ENCODE data around the gene SDF2.
A peak's percentile ranks its signal among the peaks of the same experiment; 100 is the strongest.

The SDF2 gene

GRCh38 chr17:28661635-28662526 is at the start of gene SDF2, which contains the start of gene SUPT6H:
TSS of gene SDF2 (minus strand) at chr17:28661906. CDS start at chr17:28661876, 30 bp downstream.
TSS of gene SUPT6H (plus strand) at chr17:28662205. CDS start at chr17:28673402, 11,197 bp downstream.
- peak; percentile 88 to 96 (median 94) for DNase-seq

- DNase-seq = peak; percentile 88 to 96 (median 96)
Observed at GRCh38 chr17:28710861-28711722, 49.4 kb upstream of the SDF2 start.

GRCh38 chr17:28707339-28707720 is 45.6 kb upstream of the SDF2 start:
- no peak for DNase-seq

GRCh38 chr17:28706471-28707338 is 45.0 kb upstream of the SDF2 start:
- DNase-seq = no peak

GRCh38 chr17:28705728-28706334 is 44.1 kb upstream of the SDF2 start:
- DNase-seq = no peak

GRCh38 chr17:28705074-28705659 is 43.5 kb upstream of the SDF2 start:
- no peak for DNase-seq

- DNase-seq = no peak
Observed at GRCh38 chr17:28704219-28704858, 42.6 kb upstream of the SDF2 start.

- DNase-seq = no peak
Observed at GRCh38 chr17:28703552-28704218, 42.0 kb upstream of the SDF2 start.

- DNase-seq = no peak
Observed at GRCh38 chr17:28702752-28703150, 41.0 kb upstream of the SDF2 start.

GRCh38 chr17:28702026-28702751 is 40.5 kb upstream of the SDF2 start:
- DNase-seq = no peak

- DNase-seq = no peak
Observed at GRCh38 chr17:28700830-28701492, 39.3 kb upstream of the SDF2 start.

GRCh38 chr17:28700278-28700677 is 38.6 kb upstream of the SDF2 start:
- no peak for DNase-seq

- no peak for DNase-seq
Observed at GRCh38 chr17:28698253-28698941, 36.7 kb upstream of the SDF2 start.

GRCh38 chr17:28693869-28694268 is 32.2 kb upstream of the SDF2 start:
- no peak for DNase-seq

- no peak for DNase-seq
Observed at GRCh38 chr17:28689011-28689410, 27.3 kb upstream of the SDF2 start.

GRCh38 chr17:28688481-28688880 is 26.8 kb upstream of the SDF2 start:
- no peak for DNase-seq

- DNase-seq = no peak
Observed at GRCh38 chr17:28686296-28686695, 24.6 kb upstream of the SDF2 start.

GRCh38 chr17:28685366-28685765 is 23.7 kb upstream of the SDF2 start:
- DNase-seq = no peak

GRCh38 chr17:28684963-28685362 is 23.3 kb upstream of the SDF2 start:
- peak in 2 of 3 experiments; percentile 49 to 97 for DNase-seq
